Erythroblast (primary cell): ENCODE results near the gene GLT8D1.

ENCODE experiments used
- GATA1 ChIP-seq: IDR thresholded peaks from 2 replicates; pipeline ENCODE4 v1.6.1; 2011; ENCODE audit warnings: low read depth, mild to moderate bottlenecking, control low read depth, low read length, moderate library complexity
- POLR2A ChIP-seq: IDR thresholded peaks from 2 replicates; pipeline ENCODE4 v1.6.1; 2011; ENCODE audit warnings: mild to moderate bottlenecking, low read length

DNA sequence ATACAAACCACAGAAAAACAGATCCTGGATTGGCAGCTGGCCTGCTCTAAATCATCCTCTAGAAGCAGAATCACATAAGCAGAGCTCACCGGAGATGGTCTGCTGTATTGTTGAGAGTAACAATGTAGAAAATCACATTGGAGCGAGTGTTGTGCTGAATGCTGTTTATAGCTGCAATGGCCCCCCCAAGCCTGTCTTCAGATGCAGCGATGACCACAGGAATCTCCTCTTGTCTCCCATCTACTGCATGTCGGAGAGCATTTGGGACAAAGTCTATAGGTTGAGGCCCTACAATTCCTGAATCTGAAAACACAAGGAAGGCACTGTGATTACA is 8.0 kb downstream of the GLT8D1 start:
- TF ChIP-seq POLR2A (no peak), GATA1 (no peak)
